Kidney tubule cell (primary cell): Measurements from ENCODE around the gene TPSG1.
"Not testable (repeated sequence)": the region's sequence is repeated elsewhere in the genome, so short reads cannot be mapped to it uniquely, and the experiment has no call there.

Experiments
- DNase-seq: peaks from one replicate; pipeline ENCODE4 v3.0.0-alpha.2; 2018; ENCODE audit warnings: low spot score

TPSG1 gene

DNA sequence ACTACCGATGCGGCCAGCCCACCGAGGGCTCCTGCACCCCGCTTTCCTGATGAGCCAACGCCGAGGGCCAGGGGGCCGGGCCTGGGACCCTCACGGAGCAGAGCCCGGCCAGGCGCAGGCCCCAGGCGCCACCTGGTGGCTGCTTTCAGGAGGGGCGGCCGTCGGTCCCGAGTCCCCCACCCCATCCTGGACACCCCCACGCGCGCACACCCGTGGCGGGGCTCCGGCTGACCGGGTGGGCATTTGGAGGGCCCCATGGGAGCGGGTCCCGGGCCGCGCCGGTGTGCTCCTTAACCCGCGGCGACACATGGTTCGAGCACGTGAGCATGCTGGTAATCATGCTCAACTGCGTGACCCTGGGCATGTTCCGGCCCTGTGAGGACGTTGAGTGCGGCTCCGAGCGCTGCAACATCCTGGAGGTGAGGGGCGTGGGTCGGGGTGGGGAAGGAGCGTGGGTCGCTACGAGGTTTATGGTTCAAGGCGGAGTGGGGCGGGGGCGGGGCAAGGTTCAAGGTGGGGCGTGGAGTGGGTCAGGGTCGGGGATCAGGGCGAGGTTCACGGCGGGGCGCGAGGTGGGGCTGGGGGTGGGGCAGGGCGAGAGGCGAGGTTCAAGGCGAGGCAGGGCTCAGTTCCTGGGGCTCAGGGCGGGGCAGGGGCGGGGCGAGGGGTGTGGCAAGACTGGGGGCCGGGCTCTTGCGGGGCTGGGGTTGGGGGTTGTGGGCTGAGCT is 30.2 kb downstream of the TPSG1 start:
- no peak for DNase-seq

- no peak for DNase-seq
Observed at GRCh38 chr16:1193825-1194581, 31.1 kb downstream of the TPSG1 start.

GRCh38 chr16:1193143-1193824 is 31.8 kb downstream of the TPSG1 start:
- DNase-seq, result peak; percentile 39

DNA sequence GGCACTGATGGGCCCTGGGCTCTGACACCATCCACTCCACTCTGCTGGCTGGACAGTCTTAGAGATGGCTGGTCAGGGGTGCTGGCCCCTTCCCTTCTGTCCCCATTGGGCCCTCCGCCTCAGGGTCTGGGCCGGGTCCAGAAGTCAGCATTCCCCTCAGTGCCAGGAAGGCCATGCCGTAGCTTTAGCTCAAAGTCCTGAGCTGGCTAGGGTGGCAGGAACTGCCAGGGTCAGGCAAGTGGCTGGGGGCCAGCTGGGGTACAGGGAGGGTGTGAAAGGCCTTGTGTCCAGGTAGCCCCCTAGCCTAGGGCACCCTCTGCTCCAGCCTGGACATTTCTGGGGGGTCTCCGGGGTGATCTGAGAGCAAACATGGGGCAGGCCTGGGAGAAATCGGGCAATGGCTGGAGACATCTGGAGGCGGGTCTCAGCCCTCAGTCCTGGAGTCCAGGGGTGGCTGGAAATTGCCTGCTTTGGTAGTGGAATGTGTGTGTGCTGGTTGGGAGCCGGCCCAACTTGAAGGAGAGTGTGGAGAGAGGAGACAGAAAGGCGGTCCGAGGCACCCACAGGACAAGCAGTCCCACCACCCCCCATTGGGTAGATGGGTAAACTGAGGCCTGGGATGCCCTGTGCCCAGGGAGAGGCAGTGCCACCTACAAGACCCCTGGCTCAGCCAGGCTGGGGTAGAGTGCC is 32.5 kb downstream of the TPSG1 start:
- no peak for DNase-seq

DNA sequence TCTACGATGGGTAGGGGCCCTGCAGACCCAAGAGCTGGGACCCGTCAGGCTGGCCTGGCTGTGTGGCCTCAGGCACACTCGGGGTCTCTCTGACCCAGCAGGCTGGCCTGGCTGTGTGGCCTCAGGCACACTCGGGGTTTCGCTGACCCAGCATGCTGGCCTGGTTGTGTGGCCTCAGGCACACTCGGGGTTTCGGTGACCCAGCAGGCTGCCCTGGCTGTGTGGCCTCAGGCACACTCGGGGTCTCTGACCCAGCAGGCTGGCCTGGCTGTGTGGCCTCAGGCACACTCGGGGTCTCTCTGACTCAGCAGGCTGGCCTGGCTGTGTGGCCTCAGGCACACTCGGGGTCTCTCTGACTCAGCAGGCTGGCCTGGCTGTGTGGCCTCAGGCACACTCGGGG is 34.3 kb downstream of the TPSG1 start:
- DNase-seq, result not testable (repeated sequence)

DNA sequence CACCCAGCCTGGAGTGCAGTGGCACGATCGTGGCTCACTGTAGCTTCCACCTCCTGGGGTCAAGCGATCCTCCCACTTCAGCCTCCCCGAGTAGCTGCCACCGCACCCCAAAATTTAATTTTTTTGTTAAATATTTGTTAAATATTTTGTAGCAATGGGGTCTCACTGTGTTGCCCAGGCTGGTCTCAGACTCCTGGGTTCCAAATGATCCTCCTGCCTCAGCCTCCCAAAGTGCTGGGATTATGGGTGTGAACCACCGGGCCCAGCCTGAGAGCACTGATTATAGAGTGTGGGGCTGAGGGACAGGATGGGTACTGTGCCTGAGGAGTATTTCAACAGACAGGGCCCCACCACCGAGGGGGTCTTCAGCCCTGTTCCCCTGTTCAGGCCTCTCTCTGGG is 35.6 kb downstream of the TPSG1 start:
- DNase-seq, result no peak

DNA sequence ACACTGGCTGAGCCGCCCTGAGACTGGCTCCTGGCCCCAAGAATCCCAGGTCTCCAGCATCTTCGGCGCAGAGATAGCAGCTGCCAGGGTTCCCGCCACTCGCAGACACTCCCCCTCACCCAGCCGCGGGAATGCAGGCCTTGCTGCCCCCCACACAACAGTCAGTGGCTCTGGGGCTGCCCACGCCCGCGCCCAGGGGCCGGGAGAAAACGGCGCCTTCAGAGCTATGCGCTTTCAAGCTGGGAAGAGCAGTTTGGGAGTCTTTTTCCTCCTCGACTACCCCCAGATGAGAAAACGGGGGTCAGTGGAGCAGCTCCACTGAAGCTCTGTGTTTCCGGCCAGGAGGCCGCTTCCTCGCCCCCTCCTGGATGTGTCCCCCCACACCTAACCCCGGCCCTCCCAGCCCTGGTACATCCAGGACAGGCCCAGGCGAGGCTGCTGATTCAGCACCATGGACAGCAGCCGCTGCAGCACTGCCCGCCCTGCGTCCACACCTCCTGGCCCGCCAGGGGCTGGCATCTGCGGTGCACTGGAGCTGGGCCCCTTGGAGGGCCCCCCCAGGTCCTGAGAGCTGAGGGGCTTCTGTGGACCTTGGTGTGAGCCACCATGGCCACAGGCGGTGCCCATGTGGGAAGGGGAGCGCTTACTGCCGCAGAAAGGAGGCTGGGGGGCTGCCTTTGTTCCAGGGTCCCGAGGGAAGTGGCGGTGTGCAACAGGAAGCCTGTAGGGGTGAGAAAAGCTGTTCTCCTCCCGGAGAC is 36.5 kb downstream of the TPSG1 start:
- peak; percentile 43 for DNase-seq

DNA sequence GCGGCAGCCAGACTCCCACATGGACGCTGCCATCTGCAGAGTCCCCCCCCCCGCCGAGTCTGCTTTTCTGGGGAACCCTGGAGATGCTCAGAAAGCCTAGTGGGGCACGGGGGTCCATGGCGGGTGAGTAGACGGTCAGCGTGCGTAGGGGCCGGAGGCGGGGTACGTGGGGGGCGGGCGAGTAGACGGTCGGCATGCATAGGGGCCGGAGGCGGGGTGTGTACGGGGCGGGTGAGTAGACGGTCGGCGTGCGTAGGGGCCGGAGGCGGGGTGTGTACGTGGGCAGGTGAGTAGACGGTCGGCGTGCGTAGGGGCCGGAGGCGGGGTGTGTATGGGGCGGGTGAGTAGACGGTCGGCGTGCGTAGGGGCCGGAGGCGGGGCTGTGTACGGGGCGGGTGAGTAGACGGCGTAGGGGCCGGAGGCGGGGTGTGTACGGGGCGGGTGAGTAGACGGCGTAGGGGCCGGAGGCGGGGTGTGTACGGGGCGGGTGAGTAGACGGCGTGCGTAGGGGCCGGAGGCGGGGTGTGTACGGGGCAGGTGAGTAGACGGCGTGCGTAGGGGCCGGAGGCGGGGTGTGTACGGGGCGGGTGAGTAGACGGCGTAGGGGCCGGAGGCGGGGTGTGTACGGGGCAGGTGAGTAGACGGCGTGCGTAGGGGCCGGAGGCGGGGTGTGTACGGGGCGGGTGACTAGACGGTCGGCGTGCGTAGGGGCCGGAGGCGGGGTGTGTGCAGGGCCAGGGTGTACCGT is 39.4 kb downstream of the TPSG1 start:
- not testable (repeated sequence) for DNase-seq

DNA sequence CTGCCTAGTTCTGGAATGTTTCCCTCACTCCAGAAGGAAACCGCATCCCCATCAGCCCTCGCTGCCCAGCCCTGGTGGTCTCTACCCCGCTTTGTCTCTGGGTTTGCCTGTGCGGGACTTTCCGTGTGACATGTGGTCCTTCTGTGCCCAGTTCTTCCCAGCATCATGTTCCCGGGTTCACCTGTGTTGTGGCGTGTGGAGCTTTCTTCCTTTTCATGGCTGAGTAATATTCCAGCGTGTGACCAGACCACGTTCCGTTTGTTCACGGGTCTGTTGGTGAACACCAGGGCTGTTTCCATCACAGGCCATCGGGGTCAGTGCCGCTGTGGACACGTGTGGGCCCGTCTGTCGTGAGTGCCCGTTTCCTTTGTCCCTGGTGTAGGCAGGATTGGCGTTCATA is 40.1 kb downstream of the TPSG1 start:
- DNase-seq, result no peak

- peak; percentile 50 for DNase-seq
Observed at GRCh38 chr16:1184156-1184868, 40.8 kb downstream of the TPSG1 start.

DNA sequence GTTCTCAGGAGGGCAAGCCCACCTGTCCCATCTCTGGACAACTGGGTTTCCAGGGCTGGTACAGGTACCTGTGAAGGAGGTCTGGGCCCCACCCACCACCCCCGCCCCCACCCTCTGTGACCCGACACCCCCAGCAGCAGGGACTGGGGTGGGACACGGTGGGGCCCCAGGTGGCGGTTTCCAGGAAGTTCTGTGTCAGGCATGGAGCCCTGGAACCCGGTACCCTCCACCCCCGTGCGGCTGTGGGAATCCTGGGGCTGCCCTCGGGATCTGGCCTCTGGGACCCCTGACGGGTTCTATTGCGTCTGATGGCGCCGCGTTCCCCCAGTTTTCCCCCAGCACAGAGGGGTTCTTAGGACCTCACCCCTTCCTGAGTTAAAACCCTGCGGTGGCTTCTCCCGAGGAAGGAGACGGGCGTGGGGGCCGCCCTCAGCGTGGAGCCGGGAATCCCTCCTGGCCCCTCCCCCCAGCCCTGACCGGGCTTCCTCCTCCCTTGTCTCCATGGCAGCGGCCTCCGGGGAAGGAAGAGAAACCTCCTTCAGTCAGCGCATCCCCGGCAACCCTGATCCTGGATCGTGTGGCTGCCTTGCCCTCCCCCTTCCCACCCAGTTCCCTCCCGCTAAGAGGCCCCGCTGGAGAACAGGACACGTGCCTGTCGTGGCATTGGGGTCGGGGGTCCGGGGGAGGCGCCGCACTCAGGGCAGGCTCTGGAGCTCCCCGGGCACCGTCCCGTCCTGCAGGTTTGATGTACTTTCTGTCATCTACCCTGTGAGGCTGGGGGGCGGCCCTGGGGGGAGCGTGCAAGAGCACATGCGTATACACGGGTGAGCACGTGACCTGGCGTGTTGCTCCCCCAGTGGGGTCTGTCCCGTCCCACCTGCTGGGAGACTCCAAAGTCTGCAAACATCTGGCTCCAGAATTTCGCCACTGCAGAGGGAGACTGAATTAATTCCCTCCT is 41.8 kb downstream of the TPSG1 start:
- DNase-seq, result peak; percentile 78

- peak; percentile 95 for DNase-seq
Observed at GRCh38 chr16:1182316-1182671, 42.8 kb downstream of the TPSG1 start.

- DNase-seq, result no peak
Observed at GRCh38 chr16:1181404-1182315, 43.4 kb downstream of the TPSG1 start.

DNA sequence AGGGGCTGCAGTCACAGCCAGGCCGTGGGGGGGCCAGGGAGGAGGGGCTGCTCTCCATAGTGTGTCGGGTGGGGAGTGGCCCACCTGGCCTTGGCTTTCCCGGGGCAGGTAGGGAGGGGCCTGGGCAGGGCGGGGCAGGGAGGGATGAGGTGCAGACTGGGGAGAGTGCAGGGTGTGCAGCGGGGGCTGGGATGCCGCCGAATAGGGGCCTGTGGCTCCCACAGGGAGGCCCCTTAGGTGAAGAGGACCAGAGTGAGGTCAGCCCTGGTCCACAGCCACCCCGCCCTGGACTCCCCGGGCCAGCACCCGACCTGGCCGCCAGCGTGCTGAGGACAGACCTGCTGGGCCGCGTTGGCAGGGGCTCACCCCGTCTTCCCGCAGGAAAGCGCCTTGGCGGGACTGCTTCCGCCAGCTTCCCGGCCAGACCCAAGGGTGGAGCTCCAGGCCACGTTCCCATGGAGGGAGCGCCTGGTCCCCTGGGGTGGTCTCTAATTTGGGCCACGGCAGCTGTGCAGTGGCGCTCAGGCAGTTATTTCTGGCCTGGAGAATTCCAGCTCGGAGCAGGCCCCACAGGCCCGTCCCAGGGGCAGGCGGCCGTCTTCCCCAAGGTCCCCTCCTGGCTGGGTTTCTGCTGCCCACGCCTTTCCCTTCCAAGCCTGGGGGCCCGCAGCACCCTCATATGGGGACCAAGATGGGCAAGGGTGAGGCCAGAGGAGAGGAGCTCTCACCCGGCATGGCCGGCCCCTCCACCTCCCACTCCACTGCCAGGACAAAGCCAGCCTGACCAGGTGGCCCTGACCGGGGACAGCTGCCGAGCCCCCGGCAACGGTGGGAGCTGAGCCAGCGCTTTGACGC is 44.3 kb downstream of the TPSG1 start:
- DNase-seq, result no peak

DNA sequence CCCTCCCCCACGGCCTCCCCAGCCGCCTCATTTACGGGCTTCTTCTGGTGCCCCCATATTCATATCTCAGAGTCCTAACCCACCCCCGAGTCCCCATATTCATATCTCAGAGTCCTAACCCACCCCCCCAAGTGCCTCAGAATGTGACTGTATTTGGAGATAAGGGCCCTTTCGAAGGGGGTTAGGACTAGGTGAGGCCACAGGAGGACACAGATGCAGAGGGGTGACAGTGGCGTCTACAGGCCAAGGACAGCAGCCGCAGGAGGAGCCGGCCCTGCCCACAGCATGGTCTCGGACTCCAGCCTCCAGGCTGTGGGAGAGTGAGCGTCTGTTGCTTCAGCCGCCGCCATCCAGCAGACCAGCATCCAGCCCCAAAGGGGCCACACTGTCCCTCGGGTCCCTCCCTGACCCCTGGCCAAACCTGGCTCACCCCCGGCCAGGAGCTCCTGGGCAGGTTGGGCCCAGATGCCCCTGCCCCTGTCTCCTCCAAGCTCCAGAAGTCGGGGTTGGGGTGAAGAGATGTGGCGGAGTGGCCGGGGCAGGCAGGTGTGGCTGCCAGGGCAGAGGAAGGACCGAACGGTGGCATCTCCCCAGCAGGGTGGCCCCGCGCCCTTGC is 46.7 kb downstream of the TPSG1 start:
- no peak for DNase-seq

GRCh38 chr16:1177750-1178149 is 47.3 kb downstream of the TPSG1 start:
- DNase-seq, result no peak

GRCh38 chr16:1177053-1177452 is 48.0 kb downstream of the TPSG1 start:
- no peak for DNase-seq
